SK-N-SH treated with all-trans-retinoic acid at 6 μM for 48 hours (cell line): ENCODE results near the gene GALNT13.

Experiments
- ARNTL ChIP-seq: fragments of 450-650 bp; formaldehyde crosslinking; IDR thresholded peaks from 2 replicates; pipeline ENCODE4 v1.5.0; 2020; ENCODE audit warnings: low read depth, mild to moderate bottlenecking, moderate library complexity, borderline replicate concordance
- CREB5 ChIP-seq: fragments of 250-450 bp; sonication (Bioruptor Pico); IDR thresholded peaks from 2 replicates; pipeline ENCODE4 v1.5.1; 2020; ENCODE audit warnings: low read depth, mild to moderate bottlenecking, moderate library complexity
- POU6F1 ChIP-seq: fragments of 250-450 bp; sonication (Bioruptor Pico); IDR thresholded peaks from 2 replicates; pipeline ENCODE4 v1.8.0; 2021; ENCODE audit warnings: low read depth, mild to moderate bottlenecking, moderate library complexity, borderline replicate concordance
- RARB ChIP-seq: fragments of 250-450 bp; sonication (Bioruptor Pico); IDR thresholded peaks from 2 replicates; pipeline ENCODE4 v1.8.0; 2021; ENCODE audit warnings: mild to moderate bottlenecking, moderate library complexity
- TCF4 ChIP-seq: fragments of 250-450 bp; sonication (Bioruptor Pico); IDR thresholded peaks from 2 replicates; pipeline ENCODE4 v1.8.0; 2021; ENCODE audit warnings: mild to moderate bottlenecking, moderate library complexity, borderline replicate concordance
- TOX ChIP-seq: fragments of 250-450 bp; sonication (Bioruptor Pico); IDR thresholded peaks from 2 replicates; pipeline ENCODE4 v1.8.0; 2021; ENCODE audit warnings: mild to moderate bottlenecking, moderate library complexity, borderline replicate concordance
- TSHZ2 ChIP-seq: fragments of 250-450 bp; sonication (Bioruptor Pico); IDR thresholded peaks from 2 replicates; pipeline ENCODE4 v1.5.0; 2020; ENCODE audit warnings: mild to moderate bottlenecking, moderate library complexity
- ZC3H10 ChIP-seq: fragments of 250-450 bp; sonication (Bioruptor Pico); IDR thresholded peaks from 2 replicates; pipeline ENCODE4 v1.5.1; 2021; ENCODE audit warnings: mild to moderate bottlenecking, moderate library complexity
- ZNF565 ChIP-seq: fragments of 450-650 bp; formaldehyde crosslinking; conservative IDR thresholded peaks from 2 replicates; pipeline ENCODE4 v1.5.0; 2020; ENCODE audit warnings: low read depth, mild to moderate bottlenecking, moderate library complexity

- no peak for TF ChIP-seq CREB5 (CRISPR knock-in tag)
- no peak for TF ChIP-seq TCF4
- no peak for TF ChIP-seq TOX
- TF ChIP-seq POU6F1 (CRISPR knock-in tag): no peak
- no peak for TF ChIP-seq RARB
- TF ChIP-seq ARNTL (CRISPR knock-in tag): no peak
- TF ChIP-seq ZNF565 (CRISPR knock-in tag): no peak
- TF ChIP-seq ZC3H10 (CRISPR knock-in tag): no peak
- no peak for TF ChIP-seq TSHZ2 (CRISPR knock-in tag)
These were observed 119.0 kb downstream of the GALNT13 start for GRCh38 chr2:153990771-153991170.
